Measurements from ENCODE around the gene AGR2.
"Not testable (repeated sequence)": the region's sequence is repeated elsewhere in the genome, so short reads cannot be mapped to it uniquely, and the experiment has no call there.

The AGR2 gene

GRCh38 chr7:16773326-16773725 lies 31.5 kb downstream of the AGR2 start:
- DNase-seq: no peak

GRCh38 chr7:16770657-16771329 lies 34.0 kb downstream of the AGR2 start:
- DNase-seq: no peak

- not testable (repeated sequence) for DNase-seq
Observed at GRCh38 chr7:16769994-16770393, 34.8 kb downstream of the AGR2 start.

DNA sequence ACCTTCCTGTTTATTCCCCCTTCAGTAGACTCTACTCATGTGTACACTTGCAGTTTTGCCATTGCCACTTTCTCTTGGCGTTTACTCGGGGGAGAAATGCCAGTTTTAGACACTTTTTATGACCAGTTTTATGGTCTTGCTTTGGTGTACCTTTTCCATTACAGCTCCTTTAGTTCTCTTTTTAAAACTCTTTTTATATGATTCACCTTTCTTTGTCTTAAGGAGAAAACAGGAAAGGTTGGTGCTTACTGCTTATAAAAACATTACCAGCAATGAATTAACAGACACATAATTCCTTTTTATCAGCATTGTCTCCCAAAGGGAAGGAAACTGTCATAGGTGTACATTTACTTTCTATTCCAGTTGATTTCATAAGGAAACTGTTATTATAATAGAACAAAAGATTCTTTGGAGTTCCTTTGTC lies 39.4 kb downstream of the AGR2 start:
- no peak for DNase-seq

GRCh38 chr7:16764942-16765341 lies 39.9 kb downstream of the AGR2 start:
- no peak for DNase-seq

DNA sequence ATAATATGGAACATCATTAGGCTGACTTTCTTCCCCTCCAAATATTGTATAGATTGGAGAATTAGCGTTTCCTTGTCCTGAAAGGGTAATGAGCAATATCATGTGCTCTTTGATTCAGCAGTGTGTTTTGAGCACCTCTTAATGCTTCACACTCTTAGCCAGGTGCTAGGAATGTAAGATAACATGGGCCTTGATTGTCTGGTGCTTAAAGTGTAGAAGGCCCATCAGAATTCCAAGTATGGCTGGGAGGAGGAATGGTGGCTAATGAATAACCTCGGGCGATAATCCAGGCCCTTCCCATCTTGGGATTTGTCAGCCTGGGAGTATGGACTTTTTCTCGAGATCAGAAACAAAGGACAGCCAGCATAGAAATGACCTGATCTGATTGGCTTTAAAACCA lies 42.6 kb downstream of the AGR2 start:
- DNase-seq: no peak

DNA sequence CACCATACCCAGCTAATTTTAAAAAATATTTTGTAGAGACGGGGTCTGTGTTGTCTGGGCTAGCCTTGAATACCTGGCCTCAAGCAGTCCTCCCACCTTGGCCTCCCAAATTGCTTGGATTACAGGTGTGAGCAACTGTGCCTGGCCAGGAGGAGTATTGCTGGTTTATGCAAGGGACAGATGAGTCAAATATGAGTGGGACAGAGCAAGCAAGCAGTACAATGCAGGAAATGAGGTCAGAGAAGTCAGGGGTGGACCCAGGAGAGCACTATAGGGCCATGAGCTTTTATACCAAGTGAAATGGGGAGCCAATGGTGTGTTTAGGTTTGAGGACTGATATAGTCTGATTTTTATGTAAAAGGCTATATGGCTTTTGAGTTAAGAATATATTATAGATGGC lies 45.0 kb downstream of the AGR2 start:
- DNase-seq: no peak

- DNase-seq: no peak
Observed at GRCh38 chr7:16758631-16759611, 45.9 kb downstream of the AGR2 start.

DNA sequence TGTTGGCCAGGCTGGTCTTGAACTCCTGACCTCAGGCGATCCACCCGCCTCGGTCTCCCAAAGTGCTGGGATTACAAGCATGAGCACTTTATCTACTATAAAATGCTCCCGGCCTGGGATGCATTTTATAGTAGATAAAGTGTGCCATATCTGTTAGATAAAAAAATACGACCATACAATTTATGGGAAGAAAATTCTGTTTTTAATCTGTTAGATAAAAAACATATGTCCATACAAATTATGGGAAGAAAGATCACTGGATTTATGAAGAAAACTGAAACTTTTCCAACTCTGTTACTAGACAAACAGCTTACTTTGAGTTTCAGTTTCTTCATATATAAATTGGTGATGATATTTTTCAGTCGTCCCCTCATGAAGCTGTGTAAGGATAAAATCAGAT lies 46.8 kb downstream of the AGR2 start:
- DNase-seq: no peak

GRCh38 chr7:16755397-16755796 lies 49.4 kb downstream of the AGR2 start:
- no peak for DNase-seq

DNA sequence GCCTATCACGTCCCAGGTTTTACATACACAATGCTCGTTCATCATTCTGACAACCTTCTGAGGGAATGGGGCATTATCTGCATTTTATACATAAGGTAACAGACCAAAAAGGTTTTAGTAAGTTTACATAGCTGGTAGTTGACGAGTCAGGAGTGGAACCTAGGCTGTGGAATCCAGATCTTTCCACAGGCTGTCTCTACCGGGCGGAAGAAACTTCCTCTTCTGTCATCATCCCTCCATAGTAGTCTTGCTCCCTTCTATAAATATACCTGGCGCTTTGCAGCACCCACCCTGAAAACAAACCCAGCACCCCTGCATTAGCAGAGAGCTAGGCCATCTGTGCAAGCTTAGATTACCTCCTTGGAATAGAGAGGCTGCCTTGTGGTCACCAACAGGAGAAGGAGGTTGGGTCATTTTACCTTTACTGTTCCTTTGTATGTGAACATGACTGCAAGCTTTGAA lies 49.9 kb downstream of the AGR2 start:
- no peak for DNase-seq

DNA sequence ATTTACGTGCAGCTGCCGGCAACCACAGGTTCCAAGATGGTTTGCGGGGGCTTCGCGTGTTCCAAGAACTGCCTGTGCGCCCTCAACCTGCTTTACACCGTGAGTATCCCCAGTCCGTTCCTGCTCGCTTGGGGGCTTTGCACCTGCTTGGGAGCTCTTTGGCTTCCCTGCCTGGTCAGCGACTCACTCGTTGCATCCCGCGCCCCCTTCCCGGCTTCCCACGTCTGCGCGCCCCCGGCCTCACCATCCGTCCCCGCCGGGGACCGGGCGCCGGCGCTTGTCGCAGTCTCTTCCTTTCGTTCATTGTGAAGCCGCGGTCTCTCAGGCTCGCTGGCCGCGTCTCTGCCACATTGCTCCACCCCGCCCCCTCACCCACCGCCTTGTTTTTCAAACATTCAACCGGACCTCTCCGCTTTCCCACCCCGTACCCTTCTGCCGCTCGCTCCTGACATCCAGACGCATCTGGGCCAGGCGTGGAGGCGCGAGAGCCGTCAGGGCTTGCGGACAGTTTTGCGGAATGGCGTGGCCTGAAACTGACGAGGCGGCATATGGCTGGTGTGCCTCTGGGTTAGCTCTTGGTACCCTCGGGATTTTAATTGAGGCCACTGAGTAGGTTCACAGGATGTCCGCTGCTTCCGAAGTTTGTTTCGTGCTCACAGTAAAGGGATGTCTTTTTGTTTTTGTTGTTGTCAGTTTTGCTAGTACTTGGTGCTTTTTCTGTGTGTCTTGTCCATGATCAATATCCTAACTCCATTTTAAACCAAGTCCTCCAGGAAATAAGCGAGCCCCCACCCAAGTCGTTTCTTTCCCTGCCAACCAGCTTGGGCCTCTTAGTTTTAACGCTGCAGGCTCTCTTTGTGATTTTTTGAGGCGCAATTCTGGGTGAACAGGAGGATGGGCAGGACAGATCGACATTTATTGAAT lies 50.6 kb downstream of the AGR2 start:
- no peak for DNase-seq

- no peak for DNase-seq
Observed at GRCh38 chr7:16753102-16753931, 51.5 kb downstream of the AGR2 start, which contains the start of gene TSPAN13. TSS of gene TSPAN13 (plus strand) at chr7:16753755. CDS start at chr7:16753968, 213 bp downstream.

DNA sequence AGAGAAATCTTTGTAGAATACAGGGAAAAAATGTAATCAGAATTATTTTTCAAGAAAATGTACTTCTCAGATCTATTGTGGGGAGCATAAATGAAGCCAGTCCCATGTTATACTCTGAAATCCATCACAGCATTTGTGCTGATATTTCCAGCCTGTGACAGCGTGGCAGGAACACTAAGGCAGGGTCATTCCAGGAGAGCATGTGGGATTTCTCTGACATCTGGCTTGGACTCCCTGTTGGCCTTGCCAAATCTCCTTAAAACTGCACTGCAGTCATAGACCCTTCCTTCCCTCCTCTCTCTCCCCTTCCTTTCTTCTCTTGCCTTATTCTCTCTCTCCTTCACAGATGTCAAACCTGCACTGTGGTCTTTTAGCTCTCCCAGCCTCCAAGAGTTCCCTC lies 57.7 kb downstream of the AGR2 start:
- DNase-seq: no peak

DNA sequence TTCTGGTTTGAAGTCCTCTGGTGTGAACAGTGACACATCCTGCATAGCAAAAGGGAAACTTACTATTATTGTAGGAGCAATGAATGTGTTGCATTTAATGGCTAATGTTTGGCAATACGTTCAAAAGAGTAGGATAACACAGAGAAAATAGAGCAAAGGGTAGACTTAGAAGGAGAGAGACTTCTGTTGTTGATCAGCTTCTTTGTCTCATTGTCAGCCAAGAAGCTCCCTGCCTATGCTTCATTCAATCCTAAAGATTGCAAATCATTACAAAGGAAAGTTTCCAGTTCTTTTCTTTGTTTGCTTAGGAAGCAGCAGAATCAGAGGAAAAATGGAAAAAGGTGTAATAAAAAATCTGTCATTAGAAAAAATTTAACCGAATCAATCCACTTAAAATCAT lies 59.2 kb downstream of the AGR2 start:
- DNase-seq: no peak

GRCh38 chr7:16744518-16745250 lies 60.1 kb downstream of the AGR2 start:
- no peak for DNase-seq

DNA sequence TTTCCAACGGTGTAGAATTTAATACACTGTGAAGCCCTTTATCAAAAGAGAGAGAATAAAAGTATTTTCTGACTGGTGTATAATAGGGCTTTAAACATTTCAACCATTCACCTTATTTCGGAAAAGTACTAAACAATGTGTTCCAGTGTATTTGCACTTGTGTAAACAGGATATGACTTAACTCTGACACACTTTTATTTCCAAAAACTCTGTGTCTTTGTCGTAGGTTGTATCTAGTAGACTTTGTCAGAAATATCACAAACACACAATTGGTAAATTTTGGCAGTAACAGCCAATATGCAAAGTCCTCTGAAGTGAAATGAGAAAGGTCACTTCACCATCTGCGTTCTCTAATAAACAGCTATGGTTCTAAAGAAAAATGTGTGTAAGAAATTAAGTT lies 61.6 kb downstream of the AGR2 start:
- DNase-seq: no peak

- no peak for DNase-seq
Observed at GRCh38 chr7:16742547-16742946, 62.3 kb downstream of the AGR2 start.
